Fibroblast of skin of abdomen (primary cell): ENCODE measurements around the gene RAP1A.

Source experiments
- DNase-seq: peaks from one replicate; pipeline ENCODE4 v3.0.0-alpha.2; 2013

The RAP1A gene

DNA sequence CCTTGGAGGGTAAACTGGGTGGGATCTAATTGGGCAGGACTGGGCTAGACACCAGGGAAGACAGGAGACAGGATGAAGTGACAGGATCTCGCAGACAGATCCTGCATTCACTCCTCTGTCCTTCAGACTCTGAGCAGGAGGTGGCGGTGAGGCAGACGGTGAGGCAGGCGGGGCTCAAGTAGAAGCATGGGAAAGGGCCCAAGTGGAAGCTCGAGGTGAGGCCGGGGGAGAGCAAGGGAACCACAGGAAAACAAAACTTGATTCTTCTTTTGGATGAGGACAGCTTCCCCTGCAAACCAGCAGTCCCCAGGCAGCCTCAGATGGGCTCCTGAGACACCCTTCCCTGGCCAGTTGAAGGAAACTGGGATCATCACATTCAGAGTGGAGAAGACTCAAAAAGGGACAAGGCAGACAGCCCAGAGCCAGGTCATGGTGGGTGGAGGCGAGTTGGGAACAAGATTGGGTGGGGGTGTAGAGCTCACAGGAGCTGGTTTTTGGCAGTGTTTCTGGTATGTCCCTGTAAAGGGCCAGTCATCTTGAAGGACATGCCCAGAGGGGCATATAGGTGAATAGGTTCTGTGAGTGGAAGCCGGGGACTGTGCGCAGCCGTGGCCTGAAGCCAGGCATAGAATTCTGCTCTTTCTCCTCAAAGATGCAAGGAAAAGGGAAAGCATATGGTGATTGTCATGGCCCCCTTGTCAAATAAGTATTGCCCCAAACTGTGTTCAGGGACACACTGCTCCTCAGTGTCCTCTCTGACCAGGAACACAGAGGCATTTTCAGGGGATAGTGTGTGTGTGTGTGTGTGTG is 101.6 kb downstream of the RAP1A start:
- DNase-seq: no peak

DNA sequence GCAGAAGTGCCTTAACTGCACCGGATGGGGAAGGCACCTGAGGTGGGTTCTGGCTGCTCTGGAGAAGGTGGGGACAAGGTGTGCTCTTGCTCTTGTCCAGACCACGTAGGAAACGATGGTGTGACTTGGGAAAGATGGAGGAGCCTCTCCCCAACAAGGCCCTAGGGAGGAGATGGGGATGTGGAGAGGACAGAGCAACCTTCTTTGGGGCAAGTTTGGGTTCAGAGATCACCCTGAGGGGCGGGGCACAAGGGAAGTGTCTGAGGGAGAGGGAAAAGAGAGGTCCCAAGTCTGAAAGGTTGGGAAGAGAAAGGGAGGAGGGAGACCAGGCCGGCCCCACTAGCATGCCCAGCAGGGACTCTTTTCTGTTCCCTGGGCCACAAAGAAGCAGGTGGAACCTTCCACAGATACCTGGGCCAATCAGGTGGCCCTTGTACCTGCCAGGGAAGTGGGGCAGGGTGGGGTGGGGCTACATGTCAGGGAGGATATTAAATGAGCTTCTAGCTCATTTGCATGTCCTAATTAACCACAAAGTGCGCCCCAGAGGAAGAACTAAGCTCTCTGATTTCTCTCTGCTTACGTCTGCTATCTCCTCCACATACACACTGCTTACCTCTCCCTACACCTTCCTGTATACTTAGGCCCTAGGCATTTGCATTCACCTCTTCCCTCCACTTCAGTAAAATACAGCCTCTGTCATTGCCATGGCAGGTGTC is 103.7 kb downstream of the RAP1A start:
- no peak for DNase-seq

DNA sequence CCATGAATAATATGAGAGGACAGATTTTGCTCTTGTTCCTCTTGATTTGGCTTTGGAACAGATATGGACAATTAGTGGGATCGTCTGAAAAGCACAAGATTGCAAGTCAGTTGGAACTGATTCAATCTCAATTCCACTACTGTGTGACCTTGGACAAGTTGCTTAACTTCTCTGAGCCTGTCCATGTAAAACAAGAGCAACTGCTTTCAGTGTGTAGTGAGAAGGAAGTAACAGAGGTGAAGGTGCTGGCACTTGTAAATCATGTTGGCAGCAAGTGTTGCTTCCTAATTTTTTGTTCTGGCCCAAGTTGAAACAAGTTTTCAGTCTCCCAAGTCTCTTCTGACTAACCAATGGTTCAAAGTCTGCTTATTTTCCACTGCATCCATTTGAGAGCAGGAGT is 104.3 kb downstream of the RAP1A start:
- DNase-seq: no peak

DNA sequence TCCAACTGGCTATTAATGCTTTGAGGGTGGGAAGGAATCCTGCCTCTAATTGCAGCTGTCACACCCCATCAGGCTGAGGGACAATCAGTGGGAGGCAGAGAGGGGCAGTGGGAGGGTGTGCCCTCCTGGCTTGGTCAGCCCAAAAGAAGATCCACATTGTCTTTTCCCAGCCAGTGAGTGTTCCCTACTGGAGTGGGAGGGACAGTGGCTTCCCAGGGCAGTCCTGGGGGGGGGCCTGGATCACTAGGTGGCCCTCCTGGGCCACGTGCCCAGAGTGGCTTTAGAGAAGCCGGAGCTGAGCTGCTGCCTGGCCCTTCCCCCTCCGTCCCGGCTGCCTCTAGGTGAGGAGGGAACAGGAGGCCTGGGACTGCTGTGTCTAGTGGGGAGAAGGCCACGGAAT is 105.6 kb downstream of the RAP1A start:
- DNase-seq: no peak

DNA sequence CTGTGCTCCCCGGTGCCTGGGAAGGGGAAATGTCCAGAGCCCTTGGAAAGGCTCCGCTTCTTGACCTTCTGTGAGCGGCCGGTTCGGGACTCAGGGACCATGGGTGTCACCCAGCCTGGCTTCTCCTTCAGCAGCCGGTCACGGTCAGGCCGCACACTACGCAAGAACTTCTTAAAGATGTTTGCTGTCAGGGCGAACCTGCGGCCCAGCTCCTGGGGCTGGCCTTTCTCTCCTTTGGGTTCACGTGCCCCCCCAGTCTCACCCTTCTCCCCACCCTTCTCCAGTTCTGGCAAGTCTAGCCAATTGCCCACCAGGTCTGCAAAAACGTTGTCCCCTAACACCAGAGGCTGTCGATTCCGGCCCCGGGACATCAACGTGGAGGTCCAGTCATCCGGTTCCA is 107.5 kb downstream of the RAP1A start:
- no peak for DNase-seq

DNA sequence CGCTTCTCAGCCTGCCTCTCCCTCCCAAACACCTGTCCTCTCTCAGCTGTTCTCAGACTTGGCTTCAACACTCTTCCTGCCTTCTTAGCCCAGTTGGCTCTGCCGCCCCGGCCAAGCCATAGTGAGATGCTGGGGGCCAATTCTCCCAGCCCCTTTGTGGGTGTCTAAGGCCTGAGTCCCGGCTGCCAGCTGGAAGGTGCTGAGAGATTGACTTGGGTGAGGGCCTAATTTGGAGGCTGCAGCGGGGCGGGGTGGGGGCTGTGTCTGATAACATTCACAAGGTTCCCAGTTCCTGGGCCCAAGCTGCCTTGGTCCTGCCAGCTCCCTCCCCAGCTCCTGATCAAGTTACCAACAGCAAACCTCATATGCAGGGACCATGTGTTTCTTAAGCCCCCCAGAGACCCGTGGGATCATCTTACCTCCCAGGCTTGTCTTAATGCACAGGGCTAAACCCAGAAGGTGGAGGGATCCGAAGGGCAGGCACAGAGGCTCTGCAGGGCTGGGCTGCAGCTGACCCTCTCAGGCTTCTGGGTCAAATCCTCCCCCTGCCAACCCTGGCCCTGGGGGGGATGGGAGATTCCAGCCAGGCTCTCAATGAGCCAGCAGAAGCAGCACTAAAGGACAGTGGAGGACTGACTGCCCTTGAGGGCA is 109.8 kb downstream of the RAP1A start:
- DNase-seq: no peak

DNA sequence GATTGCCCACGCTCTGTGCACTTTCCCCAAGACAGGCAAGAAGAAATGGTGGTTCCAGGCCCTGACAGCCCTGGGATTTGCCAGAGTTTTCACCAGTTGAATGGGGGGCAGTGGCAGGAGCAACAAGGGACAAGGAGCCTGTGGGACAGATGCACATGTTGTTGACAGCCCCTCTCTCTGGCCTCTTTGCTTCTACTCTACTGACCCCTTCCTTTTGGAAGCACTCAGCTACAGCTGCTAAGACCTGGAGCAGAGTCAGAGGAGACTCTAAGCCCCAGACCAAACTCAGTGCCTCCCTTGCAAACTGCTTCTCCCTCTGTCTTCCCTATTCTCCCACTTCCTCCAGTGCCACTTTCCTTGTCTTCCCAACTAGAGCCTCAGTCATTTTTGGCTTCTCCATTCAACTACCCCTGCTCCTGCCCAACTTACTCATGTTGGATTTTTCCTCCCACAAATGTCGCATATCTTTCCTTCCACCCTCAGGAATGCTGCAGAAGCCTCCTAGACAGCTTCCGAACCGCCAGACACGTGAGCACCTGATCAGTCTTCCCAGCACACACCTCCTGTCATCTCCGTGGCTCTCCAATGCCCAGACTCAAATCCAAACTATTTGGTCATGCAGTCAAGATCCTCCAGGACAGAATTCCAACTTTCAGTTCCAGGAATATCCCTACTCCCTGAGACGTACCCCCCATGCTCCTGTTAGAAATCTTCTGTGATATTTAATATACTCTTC is 110.5 kb downstream of the RAP1A start:
- peak; percentile 27 for DNase-seq

DNA sequence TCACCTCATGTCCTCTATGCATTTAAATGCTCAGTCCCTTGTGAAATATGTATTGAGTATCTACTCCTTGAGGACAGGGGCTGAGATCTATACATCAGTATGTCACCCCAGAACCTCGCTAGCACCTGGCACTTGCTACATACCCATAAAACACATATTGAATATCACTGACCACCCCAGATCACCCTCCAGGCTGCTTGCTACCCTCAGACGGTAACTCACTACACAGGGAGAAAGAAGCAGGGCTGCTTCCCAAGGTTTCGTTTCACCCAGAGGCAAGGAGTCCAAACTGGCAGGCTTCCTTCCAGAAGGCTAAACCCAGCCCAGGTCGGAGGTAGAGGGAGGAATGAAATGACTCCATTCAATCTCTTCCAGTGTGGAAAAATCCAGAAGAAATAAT is 111.1 kb downstream of the RAP1A start:
- DNase-seq: no peak

DNA sequence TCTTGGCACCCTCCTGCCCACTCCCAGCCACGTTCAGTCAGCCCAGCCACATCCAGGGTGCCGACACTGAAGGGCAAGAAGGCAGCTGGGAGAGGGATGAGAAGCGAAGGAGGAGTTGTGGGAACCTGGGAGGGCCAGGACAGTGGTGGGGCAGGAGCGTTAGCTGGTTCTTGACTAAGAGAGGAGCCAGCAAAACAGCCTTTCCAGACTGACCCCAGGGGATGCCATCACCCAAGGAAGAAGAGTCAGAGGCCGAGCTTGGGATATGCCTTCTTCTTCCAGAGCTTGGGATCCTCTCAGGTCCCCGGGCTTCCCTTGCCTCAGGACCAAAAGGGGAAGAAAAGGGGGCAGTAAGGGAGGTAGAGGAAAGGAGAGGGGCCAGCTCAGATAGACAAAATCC is 112.4 kb downstream of the RAP1A start:
- no peak for DNase-seq

DNA sequence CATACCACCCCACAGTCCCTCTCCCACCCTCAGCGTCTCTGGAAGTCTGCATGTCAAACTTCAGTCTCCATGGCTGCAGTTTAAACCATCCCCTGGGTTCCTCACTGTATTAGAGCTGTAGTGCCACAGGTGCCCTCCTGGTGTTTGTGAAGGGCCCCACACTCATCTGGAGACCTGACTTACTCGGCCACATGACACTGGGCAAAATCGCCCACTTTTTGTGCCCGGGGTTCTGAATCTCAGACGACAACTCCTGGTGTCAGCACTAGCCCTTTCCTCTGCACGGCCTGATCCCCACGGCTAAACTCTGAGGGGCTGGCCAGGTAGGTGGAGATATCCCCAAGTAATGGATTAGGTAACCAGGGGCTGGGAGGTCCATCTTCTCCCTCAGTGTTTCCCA is 113.1 kb downstream of the RAP1A start:
- no peak for DNase-seq

DNA sequence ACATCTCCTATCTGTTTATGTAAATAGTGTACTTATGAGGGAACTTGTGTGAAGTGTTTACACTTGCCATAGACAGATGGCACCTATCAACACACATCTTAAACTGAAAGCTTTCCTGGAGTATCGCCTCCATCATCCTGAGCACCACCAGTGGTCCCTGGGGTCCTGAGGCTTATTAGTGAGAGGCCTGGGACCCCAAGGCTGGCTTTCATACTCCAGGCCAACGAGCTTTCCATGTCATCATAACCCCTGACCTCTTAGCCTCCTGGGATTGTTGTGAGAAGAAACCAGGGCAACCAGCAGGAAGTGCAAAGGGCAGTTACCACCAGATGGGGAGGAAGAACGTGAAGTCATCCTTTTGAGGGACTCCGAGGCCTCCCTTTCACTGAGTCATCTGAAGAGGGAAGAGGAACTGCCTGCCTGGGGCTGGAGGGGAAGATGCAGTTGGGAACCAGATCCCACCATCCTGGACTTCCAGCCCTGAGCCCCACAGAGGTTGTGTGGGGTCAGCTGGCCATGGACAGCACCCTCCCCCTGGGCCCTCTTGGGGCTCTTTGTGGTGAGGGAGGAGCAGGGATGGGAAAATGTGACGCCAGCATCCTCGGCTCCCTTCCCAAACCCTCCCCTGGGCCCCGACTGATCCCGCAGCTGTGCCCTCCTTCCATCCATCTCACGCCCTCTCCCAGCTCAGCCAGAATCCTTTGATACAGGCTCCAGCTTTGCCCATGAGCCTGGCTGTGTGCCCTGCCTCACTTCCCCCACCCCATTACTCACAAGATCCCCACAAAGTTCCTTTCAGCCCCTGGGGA is 113.8 kb downstream of the RAP1A start:
- peak; percentile 65 for DNase-seq

DNA sequence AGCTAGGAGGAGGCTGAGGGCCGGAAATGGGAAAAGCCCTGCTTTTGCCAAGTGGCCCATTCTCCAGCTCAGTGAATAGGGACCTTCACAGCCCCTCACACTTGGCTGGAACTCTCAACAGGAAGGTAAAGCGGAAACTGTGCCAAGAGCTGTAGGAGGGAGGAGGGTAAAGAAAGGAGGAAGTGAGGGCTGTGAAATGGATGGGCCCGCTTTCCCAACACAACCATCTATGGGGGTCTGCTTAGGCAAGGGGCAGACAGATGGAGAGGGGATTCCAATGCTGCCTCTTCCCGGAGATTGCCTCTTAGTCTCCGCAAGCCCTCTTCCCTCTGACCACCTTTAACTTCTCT is 114.4 kb downstream of the RAP1A start:
- no peak for DNase-seq

DNA sequence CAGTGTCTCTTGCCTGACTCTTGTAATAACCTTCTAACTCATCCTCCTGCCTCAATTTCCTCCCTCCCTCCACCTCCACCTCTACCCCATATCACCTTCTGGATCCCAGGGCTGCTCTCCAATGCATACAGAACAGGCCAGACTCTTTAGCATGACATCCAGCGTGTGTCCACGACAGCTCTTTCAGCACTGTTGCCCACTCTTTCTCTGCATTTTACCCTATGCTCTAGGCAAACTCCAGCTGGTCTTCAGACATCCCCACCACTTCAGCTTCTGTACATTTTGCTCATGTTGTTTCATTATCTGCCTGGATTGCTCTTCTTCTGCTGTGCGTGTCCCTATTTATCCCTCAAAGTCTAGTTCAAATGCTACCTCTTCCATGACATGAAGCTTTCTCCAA is 114.8 kb downstream of the RAP1A start:
- DNase-seq: no peak

DNA sequence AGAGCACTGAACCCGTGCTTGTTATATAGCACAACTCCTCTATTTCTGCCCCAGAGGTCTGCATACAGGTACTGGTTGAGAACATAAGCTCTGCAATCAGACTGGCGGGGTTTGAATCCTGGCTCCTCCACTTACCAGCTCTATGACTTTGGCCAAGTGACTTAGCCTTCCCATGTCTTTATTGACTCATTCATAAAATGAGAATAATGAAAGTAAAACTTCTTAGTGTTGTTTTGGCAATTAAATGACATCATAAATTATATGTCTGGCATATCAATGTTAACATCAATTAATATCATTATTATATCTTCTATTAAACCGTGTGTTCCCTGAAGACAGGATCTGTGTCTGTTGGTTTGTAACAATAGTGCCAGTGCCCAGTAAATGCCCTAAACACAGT is 115.3 kb downstream of the RAP1A start:
- no peak for DNase-seq

DNA sequence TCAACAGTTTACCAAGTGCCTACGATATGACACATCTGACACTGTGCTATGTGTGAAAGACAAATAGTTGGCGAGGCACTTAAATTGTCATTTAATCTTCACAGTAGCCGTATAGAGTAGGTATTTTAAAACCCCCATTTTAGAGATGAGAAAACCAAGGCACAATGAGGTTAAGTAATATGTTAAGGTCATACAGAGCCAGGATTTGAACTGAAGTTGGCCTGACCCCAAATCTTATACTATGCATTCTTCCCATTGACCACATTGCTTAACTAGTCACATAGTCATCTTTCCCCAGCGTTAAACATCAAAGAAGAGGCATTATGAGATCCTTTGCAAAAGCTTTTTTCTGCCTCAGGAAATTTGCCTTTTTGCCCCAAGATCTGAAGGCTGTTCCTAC is 115.7 kb downstream of the RAP1A start:
- DNase-seq: peak; percentile 60

DNA sequence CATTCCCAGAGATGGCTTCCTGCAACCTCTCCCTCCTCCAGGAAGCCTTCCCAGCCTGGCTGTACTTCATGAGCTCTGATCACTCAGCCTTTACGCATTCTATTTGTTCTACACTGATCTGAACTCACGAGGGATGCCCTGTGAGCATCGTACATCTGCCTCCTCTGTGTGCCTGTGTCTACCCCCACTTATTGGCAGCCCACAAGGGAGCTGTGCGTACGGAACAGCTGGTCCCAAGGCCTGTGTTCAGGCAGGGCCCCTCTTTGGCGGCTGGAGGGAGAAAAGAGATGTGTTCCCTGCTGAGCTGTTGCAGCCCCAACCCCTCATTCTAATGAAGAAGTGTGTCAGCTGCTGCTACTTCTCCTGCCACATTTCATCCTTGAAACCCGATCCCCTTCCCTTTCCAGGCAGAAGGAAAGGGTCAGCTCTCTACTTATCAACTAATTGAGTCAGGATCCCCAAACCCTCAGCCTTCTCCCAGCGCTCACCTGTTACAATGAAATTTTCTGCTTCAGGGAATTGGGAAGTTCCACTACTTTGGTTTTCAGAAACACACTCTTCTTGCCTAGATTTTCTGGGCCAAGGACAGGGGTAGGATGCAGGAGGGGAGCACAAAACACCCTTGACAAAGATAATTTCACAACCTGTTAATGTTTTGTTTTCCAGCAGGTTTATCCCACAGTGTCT is 116.4 kb downstream of the RAP1A start:
- DNase-seq: peak; percentile 36

DNA sequence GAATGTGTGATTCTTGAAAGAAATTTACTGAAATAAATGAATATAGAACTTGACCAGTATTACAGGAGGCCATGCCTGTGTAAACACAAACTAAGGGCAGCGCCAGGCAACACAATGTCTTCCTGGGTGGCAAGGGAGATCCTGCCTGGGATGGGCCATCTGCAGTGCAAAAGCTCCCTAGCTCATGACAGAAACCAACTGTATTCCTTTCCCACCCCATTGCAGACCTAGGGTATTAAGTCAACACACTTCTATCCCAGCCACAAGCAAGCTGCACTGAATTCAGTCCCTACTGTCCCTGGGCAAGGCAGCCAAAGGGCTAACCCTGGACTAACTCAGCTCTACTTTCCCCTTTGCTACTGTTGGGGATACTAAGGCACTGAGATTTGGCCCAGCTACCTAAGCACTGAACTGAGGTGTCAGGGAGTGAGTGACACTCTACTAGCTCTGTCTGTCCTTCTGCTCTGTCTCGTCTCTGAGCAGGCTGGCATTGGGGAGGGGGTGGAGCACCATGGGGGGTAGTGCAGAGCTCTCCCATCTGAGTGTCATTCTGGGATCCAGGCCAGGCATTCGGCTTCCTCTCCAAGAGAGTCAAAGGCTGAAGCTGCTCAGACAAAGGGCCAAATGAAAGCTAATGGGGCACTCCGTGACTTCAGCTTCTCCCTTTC is 117.1 kb downstream of the RAP1A start:
- DNase-seq: peak; percentile 60

DNA sequence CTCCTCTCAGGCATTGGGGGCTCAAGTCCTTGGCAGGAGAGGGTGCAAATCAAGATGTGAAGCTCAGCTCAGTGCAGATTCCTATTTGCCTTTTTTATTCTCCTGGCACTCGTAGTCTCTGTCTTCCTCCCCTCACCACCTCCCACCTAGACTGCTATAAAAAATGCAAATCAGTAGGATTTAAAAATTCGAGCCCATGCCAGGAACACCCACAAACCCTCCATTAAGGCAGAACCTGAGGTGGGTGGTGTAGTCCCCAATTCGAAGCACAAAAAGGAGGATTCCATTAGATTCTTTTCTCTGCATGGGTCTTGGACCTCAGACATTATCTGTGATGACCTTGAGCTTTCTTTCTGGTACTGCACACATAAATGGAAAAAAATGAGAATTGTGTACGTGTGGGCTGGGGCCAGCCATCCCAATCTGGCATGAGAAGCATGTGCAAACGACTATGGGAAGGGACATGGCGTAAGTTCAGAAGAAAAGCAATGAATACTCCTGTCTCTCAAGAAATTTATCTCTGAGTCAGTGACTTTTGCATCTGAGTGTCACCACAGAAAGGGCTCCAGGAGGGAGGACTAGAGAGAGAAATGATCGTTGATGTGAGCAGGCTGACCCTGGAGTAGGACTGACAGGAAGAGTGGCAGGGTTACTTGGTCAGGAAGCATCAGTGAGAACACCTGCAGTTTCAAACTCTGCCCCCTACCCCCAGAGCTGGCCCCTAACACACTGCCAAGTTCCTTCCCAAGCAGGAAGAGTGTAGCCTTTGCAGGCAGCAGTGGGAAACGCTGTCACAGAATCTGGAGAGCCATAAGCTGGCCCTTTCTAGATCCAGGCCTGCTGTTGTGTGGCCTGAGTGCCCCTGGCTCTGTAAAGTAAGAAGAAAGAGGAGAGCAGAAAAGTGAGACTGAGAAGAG is 117.9 kb downstream of the RAP1A start:
- DNase-seq: no peak

DNA sequence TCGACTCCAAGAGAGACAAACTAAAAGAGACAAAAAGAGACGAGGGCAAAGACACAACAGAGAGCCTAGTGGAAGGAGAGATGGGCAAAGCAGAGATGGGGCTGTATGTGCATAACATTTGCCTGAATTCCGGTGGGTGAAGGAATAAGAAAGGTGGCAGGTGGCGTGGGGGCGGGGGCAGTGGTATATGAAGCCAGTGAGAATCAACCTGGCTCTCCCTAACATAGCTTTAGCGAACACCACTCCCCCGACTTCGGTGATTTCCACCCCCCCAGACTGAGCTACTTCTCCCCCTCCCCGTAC is 118.5 kb downstream of the RAP1A start:
- DNase-seq: no peak
